Loucy (cell line): ENCODE data around the gene OR4Q2.

ENCODE experiments used
- EZH2phosphoT487 ChIP-seq: fragments of 200-600 bp; IDR thresholded peaks from 2 replicates; pipeline ENCODE4 v1.6.1; 2018; ENCODE audit warnings: antibody characterized with exemption, mild to moderate bottlenecking, moderate library complexity, borderline replicate concordance
- TF ChIP-seq, protein P1 (sequence below): fragments of 200-600 bp; sonication (generic); conservative IDR thresholded peaks from 2 replicates; pipeline ENCODE4 v1.5.1; 2014; ENCODE audit warnings: mild to moderate bottlenecking, antibody characterized with exemption, low read length

DNA sequence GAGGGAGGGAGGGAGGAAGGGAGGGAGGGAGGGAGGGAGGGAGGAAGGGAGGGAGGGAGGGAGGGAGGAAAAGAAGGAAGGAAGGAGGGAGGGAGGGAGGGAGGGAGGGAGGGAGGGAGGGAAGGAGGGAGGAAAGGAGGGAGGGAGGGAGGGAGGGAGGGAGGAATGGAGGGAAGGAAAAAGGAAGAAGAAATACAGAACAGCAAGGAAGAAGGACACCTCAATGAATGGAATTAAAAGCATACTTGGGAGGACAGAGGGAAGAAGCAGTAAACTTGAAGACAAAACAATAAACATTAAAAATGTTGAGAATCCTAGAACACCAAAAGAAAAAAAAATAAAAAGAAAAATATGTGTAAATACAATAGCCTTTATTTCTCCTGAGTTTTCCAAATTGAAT is 6.2 kb downstream of the OR4Q2 start:
- TF ChIP-seq, protein P1, sequence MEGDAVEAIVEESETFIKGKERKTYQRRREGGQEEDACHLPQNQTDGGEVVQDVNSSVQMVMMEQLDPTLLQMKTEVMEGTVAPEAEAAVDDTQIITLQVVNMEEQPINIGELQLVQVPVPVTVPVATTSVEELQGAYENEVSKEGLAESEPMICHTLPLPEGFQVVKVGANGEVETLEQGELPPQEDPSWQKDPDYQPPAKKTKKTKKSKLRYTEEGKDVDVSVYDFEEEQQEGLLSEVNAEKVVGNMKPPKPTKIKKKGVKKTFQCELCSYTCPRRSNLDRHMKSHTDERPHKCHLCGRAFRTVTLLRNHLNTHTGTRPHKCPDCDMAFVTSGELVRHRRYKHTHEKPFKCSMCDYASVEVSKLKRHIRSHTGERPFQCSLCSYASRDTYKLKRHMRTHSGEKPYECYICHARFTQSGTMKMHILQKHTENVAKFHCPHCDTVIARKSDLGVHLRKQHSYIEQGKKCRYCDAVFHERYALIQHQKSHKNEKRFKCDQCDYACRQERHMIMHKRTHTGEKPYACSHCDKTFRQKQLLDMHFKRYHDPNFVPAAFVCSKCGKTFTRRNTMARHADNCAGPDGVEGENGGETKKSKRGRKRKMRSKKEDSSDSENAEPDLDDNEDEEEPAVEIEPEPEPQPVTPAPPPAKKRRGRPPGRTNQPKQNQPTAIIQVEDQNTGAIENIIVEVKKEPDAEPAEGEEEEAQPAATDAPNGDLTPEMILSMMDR: no peak
- TF ChIP-seq EZH2phosphoT487: no peak
